DLD1 (cell line): ENCODE results near the gene TRAPPC4.

Experiments used
- in situ Hi-C: cut with HindIII; loops from 2 replicates; pipeline ENCODE4 v1.10.0; 2017; ENCODE audit warnings: low sequenced_read_pairs

The TRAPPC4 gene

GRCh38 chr11:119061256-119061655 is 42.7 kb downstream of the TRAPPC4 start:
- in situ Hi-C loops = no loop called here

GRCh38 chr11:119062779-119063178 is 44.2 kb downstream of the TRAPPC4 start:
- in situ Hi-C loops = no loop called here

GRCh38 chr11:119065369-119065768 is 46.8 kb downstream of the TRAPPC4 start:
- in situ Hi-C loops = no loop called here

GRCh38 chr11:119067371-119068222 is 49.0 kb downstream of the TRAPPC4 start, which contains the start of gene VPS11:
VPS11 (plus strand) TSS chr11:119067818; CDS start chr11:119067824, 6 bp downstream.
- in situ Hi-C loops = no loop called here
